ENCODE results near the gene TYW1.
"Not testable (repeated sequence)": the region's sequence is repeated elsewhere in the genome, so short reads cannot be mapped to it uniquely, and the experiment has no call there.

GRCh38 chr7:67248364-67248763 is 251.7 kb downstream of the TYW1 start:
- not testable (repeated sequence) for TF ChIP-seq POLR2A (IDR thresholded peaks at IDR 0.05; ENCODE audit: low read depth, low read length); CTCF (conservative IDR thresholded peaks at IDR 0.05; ENCODE audit: low read depth, low read length); SMC3 (IDR thresholded peaks at IDR 0.05; ENCODE audit: low read depth, low read length); RAD21 (IDR thresholded peaks at IDR 0.05; ENCODE audit: low read length)
